Activated CD4-positive, alpha-beta T cell treated with anti-CD3 and anti-CD28 coated beads, Interleukin-2, amount 10 ng/mL, durations not matched to agents 24 days and 14 days (primary cell): ENCODE measurements around the gene SLC28A1. TPM values are rescaled to one million over a fixed set of nuclear protein-coding genes. Genes with fewer than 3 reads are reported as not detected.
"Not testable (repeated sequence)": the region's sequence is repeated elsewhere in the genome, so short reads cannot be mapped to it uniquely, and the experiment has no call there.

ENCODE experiments used
- DNase-seq: peaks from one replicate; pipeline ENCODE4 v3.0.0; 2022
- H3K27ac Mint-ChIP-seq: one replicate; pipeline ENCODE4 v1.8.0; 2022; ENCODE audit warnings: mild to moderate bottlenecking, mixed read lengths
- H3K27me3 Mint-ChIP-seq: one replicate; pipeline ENCODE4 v1.8.0; 2022; ENCODE audit warnings: mixed read lengths
- H3K36me3 Mint-ChIP-seq: one replicate; pipeline ENCODE4 v1.8.0; 2022; ENCODE audit warnings: low read depth, mild to moderate bottlenecking, mixed read lengths
- H3K4me1 Mint-ChIP-seq: one replicate; pipeline ENCODE4 v1.8.0; 2021; ENCODE audit warnings: mixed read lengths
- H3K4me3 Mint-ChIP-seq: one replicate; pipeline ENCODE4 v1.8.0; 2022; ENCODE audit warnings: mild to moderate bottlenecking, moderate library complexity, mixed read lengths
- H3K9me3 Mint-ChIP-seq: one replicate; pipeline ENCODE4 v1.8.0; 2021; ENCODE audit warnings: mixed read lengths
- intact Hi-C: fragments of 100-400 bp; cut with micrococcal nuclease; formaldehyde crosslinking; loops from one replicate; pipeline ENCODE4 v1.15.1; 2023
- total RNA-seq: library from RNA; stranded (reverse); gene quantifications from 2 replicates; pipeline ENCODE4 v1.2.3, GENCODE V29; 2022

SLC28A1 gene
- total RNA-seq, 1 donor from 2014 or later: not detected

DNA sequence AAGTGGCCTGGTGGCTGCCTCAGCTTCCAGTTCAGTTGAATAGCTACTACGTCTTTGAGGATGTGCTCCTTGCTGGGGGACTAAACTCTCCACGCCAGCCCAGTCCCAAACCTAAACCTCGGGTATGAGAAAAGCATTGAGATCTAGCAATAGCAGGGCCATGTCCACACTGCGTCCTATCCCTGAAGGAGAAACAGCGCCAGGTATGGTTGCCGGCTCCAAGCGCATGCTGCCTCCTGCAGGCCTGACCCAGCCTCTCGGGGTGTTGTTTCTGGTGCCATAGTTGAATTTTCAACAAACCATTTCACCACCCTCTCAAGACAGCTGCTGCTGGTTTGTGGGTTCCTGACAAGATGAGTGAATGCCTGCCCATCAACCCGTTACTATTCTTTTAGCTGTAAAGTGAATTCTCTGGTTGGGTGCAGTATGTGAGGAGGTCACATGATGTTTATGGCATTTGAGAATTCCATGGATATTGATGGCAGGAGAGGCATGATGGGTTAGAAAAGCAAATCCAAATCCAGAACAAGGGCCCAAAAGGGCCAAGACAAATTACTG lies 13.0 kb upstream of the SLC28A1 start:
- H3K4me3 Mint-ChIP-seq: no peak overlapping the region
- no peaks in the 10 kb centered on the region for H3K4me1 Mint-ChIP-seq
- DNase-seq: no peak
- H3K27ac Mint-ChIP-seq: no peak overlapping the region
- H3K9me3 Mint-ChIP-seq: no peaks in the 10 kb centered on the region
- no peaks in the 10 kb centered on the region for H3K27me3 Mint-ChIP-seq
- no peaks in the 10 kb centered on the region for H3K36me3 Mint-ChIP-seq
- intact Hi-C loops: loop anchor here (10.0 kb wide), 2 partner anchors 47 to 53 kb away; no protein-coding TSS in a partner anchor

DNA sequence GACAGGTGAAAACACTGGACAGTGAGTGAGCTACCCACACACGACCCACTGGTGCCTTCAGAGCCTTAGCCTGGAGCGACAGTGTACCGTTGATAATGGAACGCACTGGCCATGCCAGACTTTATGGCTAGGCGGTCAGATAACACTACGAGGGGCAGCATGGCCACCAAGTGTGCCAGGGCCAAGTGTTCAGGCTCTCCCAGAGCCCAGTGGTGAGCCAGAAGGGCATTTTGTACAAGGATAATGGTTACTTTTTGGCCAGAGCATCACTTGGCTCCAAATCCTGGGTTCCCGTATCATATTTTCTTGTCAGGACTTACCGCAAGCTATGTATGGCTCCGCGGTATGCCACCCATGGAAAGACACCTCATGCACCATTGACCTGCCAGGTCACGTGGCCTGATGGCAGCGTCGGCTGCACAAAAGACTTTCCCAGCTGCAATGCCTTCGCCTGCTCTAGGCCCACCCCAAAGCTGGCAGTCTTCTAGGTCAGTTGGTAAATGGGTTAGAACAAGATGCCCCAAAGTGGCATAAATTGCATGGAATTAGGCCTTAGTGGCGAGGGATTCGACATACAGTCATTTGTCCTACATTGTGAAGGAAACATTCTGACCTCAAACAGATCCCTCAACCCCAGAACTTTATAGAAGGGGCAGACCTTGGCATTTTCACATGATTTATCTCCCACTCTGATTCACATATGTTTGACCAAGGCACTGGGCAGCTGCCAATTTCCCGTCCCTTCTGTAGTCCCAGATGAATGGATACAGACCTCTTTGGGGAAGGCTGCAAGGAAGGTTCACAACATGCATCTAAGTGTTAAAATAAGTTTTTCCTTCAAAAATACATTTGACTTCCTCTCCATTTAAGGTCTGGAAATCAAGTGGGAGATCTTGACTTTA lies 12.2 kb upstream of the SLC28A1 start:
- Mint-ChIP-seq H3K27me3 (no peaks in the 10 kb centered on the region), H3K27ac (no peak overlapping the region), H3K9me3 (no peaks in the 10 kb centered on the region), H3K4me3 (no peak overlapping the region), H3K4me1 (no peaks in the 10 kb centered on the region), H3K36me3 (no peaks in the 10 kb centered on the region)
- intact Hi-C loops: loop anchor here (10.0 kb wide), 2 partner anchors 47 to 53 kb away; no protein-coding TSS in a partner anchor
- DNase-seq: no peak

DNA sequence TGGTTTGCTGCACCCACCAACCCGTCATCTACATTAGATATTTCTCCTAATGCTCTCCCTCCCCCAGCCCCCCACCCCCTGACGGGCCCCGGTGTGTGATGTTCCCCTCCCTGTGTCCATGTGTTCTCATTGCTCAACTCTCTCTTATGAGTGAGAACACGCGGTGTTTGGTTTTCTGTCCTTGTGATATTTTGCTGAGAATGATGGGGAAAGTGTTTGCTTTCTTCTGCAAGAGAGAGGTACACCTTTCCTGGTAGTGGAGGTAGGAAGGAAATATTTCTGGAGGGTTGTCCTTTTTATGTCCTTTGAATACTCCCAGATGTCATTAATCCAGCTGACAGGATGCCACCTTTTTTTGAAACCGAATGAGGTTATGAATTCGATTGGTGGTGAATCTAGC lies 10.5 kb upstream of the SLC28A1 start:
- H3K4me3 Mint-ChIP-seq: no peak overlapping the region
- no peaks in the 10 kb centered on the region for H3K36me3 Mint-ChIP-seq
- no peaks in the 10 kb centered on the region for H3K4me1 Mint-ChIP-seq
- H3K9me3 Mint-ChIP-seq: no peaks in the 10 kb centered on the region
- DNase-seq: no peak
- H3K27me3 Mint-ChIP-seq: no peaks in the 10 kb centered on the region
- H3K27ac Mint-ChIP-seq: no peak overlapping the region
- intact Hi-C loops: loop anchor here (10.0 kb wide), 2 partner anchors 49 to 51 kb away; no protein-coding TSS in a partner anchor

DNA sequence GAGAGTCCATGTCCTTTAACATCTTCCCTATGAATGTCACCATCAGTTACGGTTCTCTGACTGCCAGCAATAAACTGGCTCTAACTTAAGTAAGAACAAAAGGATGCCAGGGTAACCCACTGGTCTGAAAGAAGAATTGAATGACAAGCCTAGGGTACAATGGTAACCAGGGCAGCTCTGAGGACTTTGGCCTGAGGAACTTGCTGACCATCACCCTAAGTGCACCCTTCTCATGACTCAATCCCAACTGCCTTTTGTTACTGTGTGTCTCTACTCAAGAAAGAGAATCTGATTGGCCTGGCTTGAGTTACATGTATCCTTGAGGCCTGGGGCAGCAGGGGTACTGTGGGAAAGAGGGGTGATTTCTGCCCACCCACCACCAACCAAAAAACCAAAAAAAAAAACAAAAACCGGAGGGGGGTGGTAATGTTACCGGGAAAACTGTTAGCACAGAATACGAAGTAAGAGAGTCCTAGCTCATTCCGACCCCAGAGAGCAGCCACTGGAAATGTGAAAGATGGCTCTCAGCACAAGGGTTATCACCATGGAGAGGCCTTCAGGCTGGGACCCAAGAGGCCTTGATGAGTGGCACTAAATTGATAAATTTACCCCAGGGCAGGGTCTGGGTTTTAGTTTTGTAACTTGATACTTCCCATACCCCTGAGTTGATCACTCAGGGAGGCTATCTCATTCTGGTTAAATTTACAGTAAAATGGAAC lies 9.3 kb upstream of the SLC28A1 start:
- intact Hi-C loops: loop anchor here (10.0 kb wide), 2 partner anchors 50 kb away; no protein-coding TSS in a partner anchor
- H3K27me3 Mint-ChIP-seq: peaks cover 3% of the 10 kb centered on the region
- DNase-seq: no peak
- H3K36me3 Mint-ChIP-seq: no peaks in the 10 kb centered on the region
- H3K4me3 Mint-ChIP-seq: no peak overlapping the region
- H3K4me1 Mint-ChIP-seq: no peaks in the 10 kb centered on the region
- peak overlapping the region; percentile 1 for H3K27ac Mint-ChIP-seq
- no peaks in the 10 kb centered on the region for H3K9me3 Mint-ChIP-seq

DNA sequence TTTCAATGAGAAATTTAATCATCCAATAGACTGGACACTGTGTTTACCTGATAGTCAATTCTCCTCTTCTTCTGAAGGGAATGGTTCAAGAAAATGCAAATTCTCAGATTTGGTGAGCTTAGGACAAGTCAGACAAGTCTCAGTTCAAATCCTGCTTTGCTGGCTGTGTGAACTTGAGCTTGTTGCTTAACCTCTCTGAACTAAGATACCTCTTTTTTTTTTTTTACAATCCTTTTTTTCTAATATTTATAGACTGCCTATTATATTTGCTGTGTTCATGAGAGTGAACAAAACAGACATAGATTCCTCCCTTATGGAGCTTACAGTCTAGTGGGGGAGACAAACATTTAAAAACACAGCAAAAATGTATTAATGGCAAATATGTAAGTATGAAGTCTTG lies 8.2 kb upstream of the SLC28A1 start:
- Mint-ChIP-seq H3K36me3 (no peaks in the 10 kb centered on the region), H3K9me3 (no peaks in the 10 kb centered on the region), H3K4me3 (no peak overlapping the region), H3K27ac (no peak overlapping the region), H3K27me3 (peaks cover 3% of the 10 kb centered on the region), H3K4me1 (no peaks in the 10 kb centered on the region)
- no peak for DNase-seq
- intact Hi-C loops: loop anchor here (10.0 kb wide), 2 partner anchors 49 to 51 kb away; no protein-coding TSS in a partner anchor

DNA sequence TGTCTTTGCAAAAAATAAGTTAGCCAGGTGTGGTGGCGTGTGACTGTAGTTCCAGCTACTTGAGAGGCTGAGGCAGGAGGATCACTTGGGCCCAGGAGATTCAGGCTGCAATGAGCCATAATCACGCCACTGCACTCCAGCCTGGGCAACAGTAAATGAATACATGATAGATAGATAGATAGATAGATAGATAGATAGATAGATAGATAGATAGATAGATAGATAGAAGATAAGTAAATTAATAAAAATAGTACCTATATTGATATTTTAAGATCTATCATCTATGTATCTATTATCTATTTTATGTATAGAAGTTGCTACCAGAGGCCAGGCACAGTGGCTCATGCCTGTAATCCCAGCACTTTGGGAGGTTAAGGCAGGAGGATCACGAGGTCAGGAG lies 6.8 kb upstream of the SLC28A1 start:
- H3K27ac Mint-ChIP-seq, H3K9me3 Mint-ChIP-seq, H3K36me3 Mint-ChIP-seq, DNase-seq, H3K4me1 Mint-ChIP-seq, H3K4me3 Mint-ChIP-seq, H3K27me3 Mint-ChIP-seq: not testable (repeated sequence)
- intact Hi-C loops: loop anchor here (1.0 to 10.0 kb wide), 4 partner anchors 47 to 289 kb away; partner anchors contain the start of gene WDR73

DNA sequence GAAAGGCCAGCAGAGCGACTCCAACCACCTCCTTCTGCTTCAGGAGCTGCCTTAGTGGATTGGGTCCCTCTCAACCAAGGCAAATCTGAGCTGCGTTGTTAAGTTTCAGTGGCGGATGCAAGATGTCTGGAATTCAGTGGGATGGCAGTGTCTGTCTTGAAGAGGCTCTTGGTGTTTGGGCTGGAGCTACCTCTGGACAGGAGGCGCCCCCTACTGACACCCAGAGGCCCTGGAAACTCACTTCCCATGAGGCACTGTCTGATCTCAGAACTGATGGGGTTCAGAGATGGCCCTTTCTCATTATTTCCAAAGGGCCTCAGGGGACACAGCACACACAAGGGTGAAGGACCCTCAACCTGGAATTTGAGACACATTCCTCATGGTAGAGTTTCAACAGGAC lies 6.0 kb upstream of the SLC28A1 start:
- H3K4me1 Mint-ChIP-seq: no peaks in the 10 kb centered on the region
- intact Hi-C loops: loop anchor here (1.0 to 10.0 kb wide), 4 partner anchors 46 to 290 kb away; partner anchors contain the start of gene WDR73
- H3K36me3 Mint-ChIP-seq: no peaks in the 10 kb centered on the region
- no peaks in the 10 kb centered on the region for H3K9me3 Mint-ChIP-seq
- H3K4me3 Mint-ChIP-seq: no peak overlapping the region
- peak; percentile 87 for DNase-seq
- peaks cover 5% of the 10 kb centered on the region for H3K27me3 Mint-ChIP-seq
- H3K27ac Mint-ChIP-seq: no peak overlapping the region

DNA sequence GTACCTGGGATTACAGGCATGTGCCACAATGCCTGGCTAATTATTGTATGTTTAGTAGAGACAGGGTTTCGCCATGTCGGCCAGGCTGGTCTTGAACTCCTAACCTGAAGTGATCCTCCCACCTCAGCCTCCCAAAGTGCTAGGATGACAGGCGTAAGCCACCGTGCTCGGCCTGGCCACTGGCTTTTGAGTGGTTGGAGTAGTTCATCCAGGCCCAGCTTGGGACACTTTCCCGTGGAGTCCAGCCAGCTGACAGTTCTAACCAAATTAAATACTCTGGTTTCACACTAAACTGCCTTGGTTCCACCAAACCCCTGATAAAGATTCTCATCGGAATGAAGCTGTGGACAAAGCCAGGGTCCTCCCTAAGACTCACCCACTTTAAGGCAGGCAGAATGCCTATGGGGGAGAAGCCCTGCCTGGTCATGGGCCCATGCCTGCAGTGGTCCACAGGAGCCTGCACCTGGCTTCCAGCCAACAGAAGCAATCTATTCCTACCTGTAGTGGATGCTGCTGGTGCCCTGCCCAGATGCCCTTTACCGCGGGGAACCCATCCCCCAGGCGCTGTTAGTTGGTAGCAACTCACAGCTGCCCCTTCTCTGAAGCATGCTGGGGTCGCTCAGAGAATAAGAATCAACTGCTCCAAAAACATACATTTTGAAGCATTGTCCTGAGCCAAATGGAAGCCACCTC lies 5.2 kb upstream of the SLC28A1 start:
- H3K27me3 Mint-ChIP-seq: peaks cover 5% of the 10 kb centered on the region
- H3K36me3 Mint-ChIP-seq: no peaks in the 10 kb centered on the region
- intact Hi-C loops: loop anchor here (10.0 kb wide), 2 partner anchors 46 to 54 kb away; no protein-coding TSS in a partner anchor
- no peaks in the 10 kb centered on the region for H3K9me3 Mint-ChIP-seq
- no peak for DNase-seq
- H3K4me1 Mint-ChIP-seq: no peaks in the 10 kb centered on the region
- no peak overlapping the region for H3K4me3 Mint-ChIP-seq
- no peak overlapping the region for H3K27ac Mint-ChIP-seq

DNA sequence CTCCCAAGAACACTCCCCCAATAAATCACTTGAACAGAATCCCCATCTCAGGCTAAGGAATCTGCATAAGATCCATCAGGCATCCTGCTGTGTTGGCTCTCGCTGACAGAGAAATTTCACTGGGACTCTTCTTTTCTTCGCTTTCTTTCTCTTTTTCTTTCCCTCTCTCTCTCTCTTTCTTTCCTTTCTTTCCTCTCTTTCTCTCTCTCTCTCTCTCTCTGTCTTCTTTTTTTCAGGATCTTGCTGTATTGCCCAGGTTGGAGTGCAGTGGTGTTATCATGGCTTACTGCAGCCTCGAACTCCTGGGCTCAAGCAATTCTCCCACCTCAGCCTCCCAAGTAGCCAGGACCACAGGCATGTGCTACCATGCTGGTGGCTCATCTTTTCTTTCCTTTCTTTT lies 4.5 kb upstream of the SLC28A1 start:
- no peaks in the 10 kb centered on the region for H3K4me1 Mint-ChIP-seq
- DNase-seq: no peak
- H3K27me3 Mint-ChIP-seq: peaks cover 5% of the 10 kb centered on the region
- H3K9me3 Mint-ChIP-seq: no peaks in the 10 kb centered on the region
- intact Hi-C loops: no loop called here
- H3K36me3 Mint-ChIP-seq: no peaks in the 10 kb centered on the region
- no peak overlapping the region for H3K4me3 Mint-ChIP-seq
- no peak overlapping the region for H3K27ac Mint-ChIP-seq

DNA sequence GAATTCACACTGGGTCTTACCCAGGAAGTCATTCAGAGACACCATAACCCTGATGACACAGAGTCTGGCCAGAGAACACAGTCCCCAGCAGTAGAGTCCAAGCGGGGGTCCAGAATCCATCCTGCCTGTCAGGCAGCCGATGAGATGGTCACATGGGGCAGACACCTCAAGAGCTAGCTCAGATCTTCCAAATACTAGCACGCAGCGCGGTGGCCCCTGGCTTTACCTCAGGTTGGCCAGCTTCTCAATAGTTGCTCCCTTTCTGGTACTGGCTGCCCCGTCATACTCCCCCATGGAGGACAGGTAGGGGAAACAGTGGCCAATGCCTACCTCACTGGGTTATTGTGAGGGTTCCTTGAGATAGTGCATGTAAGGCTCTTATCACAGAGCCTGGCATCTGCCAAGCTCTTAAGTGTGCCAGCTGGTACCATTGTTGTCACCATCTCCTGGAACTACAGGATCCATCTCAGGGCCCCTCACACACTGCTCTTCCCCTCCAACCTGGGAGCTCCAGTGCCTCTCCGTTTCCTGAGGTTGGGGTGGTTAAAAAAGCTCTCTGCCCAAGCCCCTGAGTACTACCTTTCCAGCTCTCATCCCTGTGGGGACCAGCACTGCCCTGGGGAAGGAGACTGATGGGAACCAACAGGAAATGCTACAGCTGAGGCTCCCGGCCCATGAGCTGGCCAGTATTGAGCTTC lies 3.5 kb upstream of the SLC28A1 start:
- no peaks in the 10 kb centered on the region for H3K36me3 Mint-ChIP-seq
- no peak overlapping the region for H3K27ac Mint-ChIP-seq
- no peak for DNase-seq
- no peak overlapping the region for H3K4me3 Mint-ChIP-seq
- no peaks in the 10 kb centered on the region for H3K9me3 Mint-ChIP-seq
- intact Hi-C loops: no loop called here
- H3K27me3 Mint-ChIP-seq: peaks cover 5% of the 10 kb centered on the region
- H3K4me1 Mint-ChIP-seq: no peaks in the 10 kb centered on the region

DNA sequence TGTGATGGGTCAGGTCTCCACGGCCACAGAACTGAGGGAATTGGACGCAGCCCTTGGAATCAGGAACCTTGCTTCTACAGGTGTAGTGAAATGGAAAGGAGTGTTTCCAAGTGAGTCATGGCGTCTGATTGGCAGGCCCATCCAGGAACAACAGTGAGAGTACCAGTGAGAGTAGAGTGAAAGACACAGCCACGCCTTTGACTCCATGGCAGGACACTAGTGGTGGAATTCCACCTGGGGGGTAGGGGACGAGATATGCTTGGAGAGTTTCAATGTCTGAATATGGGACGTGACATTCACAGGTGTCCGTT lies 3.0 kb upstream of the SLC28A1 start:
- DNase-seq: no peak
- intact Hi-C loops: no loop called here
- H3K4me3 Mint-ChIP-seq: no peak overlapping the region
- H3K36me3 Mint-ChIP-seq: no peaks in the 10 kb centered on the region
- H3K27ac Mint-ChIP-seq: no peak overlapping the region
- no peaks in the 10 kb centered on the region for H3K9me3 Mint-ChIP-seq
- no peaks in the 10 kb centered on the region for H3K4me1 Mint-ChIP-seq
- peaks cover 5% of the 10 kb centered on the region for H3K27me3 Mint-ChIP-seq

DNA sequence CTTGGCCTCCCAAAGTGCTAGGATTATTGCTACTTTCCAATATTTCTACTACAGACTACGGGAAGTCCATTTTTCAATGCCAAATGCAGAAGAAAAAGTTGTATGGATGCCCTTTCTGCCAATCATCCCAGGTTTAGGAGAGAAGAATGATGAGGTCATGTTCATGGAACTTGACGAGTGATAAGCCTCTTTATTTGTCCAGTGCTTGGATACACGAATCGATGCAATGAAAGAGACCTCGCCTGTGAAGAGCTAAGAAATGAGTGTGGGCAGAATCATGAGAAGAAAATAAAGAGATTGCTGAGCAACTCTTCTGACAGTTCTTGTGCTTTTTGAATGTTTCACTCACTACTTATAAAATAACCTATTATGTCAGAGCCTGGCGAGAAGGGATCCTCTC lies 996 bp upstream of the SLC28A1 start:
- Mint-ChIP-seq H3K9me3 (no peaks in the 10 kb centered on the region), H3K4me1 (no peaks in the 10 kb centered on the region), H3K4me3 (no peak overlapping the region), H3K27ac (no peak overlapping the region), H3K36me3 (no peaks in the 10 kb centered on the region), H3K27me3 (peaks cover 5% of the 10 kb centered on the region)
- DNase-seq: no peak
- intact Hi-C loops: no loop called here

DNA sequence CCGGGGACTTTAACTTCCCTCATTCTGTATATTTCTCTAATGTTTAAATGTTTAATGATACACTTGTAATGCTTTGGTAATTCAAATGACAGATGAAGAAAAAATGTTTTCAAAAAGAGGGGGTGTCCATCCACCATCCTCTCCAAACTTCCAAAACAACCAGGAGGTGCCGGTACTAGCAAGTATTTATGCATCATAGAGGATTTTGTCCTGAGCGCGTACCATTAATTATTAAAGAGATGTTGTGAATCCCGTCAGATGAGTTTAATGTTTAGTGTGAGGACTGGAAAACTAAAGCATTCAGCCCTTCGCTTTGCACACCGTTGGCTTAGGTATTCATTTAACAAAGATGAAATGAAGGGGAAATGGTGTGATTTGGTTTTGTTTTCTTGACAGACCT lies 1.3 kb downstream of the SLC28A1 start:
- no peak for DNase-seq
- Mint-ChIP-seq H3K27me3 (peaks cover 2% of the 10 kb centered on the region), H3K4me1 (no peaks in the 10 kb centered on the region), H3K9me3 (no peaks in the 10 kb centered on the region), H3K27ac (no peak overlapping the region), H3K4me3 (no peak overlapping the region), H3K36me3 (no peaks in the 10 kb centered on the region)
- intact Hi-C loops: no loop called here
